ENCODE data around the gene WT1.
"Not testable (repeated sequence)": the region's sequence is repeated elsewhere in the genome, so short reads cannot be mapped to it uniquely, and the experiment has no call there.

WT1 gene
- total RNA-seq, result 0 reads per million in 2 experiments

DNA sequence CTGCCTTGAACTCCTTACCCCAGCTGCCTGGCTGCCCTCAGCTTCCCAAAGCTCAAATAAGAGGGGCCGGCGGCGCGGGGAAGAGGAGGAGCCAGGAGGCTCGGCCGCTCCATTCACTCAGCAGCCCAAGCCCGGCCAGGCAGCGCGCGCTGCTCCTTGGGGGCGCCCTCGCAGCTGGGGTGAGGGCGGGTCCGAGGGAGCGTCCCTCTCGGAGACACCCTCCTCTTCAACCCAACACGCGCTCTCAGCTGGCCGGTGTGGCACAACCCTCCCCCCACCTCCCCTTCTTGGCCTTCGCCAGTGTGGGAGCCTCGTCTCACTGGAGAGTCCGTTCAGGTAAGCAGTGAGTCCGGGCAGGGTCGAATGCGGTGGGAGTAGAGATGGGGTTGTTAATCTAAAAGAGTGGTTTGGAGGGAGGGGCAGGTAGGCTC lies at the start of gene WT1:
Gene WT1, minus strand, starts transcription at position 29 of the 431 bp plus-strand sequence.
- DNase-seq (ENCODE audit: low read depth), result no peak

- no peak for DNase-seq (ENCODE audit: low read depth)
These were observed 44.0 kb upstream of the WT1 start for GRCh38 chr11:32479291-32479690.

- DNase-seq (ENCODE audit: low read depth), result no peak
These were observed 43.0 kb upstream of the WT1 start for GRCh38 chr11:32478277-32478731.

DNA sequence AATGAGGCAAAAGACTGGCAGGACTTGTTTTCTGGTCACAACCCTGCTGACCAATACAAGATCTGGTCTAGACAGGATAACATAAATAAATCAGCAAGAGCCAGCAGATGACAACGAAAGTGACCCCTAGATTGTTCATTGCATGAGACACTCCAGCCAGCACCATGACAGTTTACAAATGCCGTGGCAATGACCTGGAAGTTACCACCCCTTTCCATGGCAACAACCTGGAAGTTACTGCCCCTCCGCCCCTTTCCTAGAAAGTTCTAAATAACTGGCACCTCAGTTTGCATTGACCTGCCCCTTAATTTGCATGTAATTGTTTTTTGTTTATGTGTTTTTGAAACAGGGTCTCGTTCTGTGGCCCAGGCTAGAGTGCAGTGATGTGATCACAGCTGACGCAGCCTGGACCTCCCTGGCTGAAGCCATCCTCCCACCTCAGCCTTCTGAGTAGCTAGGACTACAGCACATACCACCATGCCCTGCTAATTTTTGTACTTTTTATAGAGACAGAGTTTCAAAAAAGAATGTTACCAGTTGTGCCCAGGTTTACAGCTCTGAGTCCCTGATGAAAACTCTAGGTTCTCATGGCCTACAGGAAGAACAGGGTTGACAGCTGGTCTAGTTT lies 38.1 kb upstream of the WT1 start:
- no peak for DNase-seq (ENCODE audit: low read depth)

GRCh38 chr11:32472226-32472625 lies 36.9 kb upstream of the WT1 start:
- DNase-seq (ENCODE audit: low read depth), result no peak

GRCh38 chr11:32471544-32471943 lies 36.2 kb upstream of the WT1 start:
- not testable (repeated sequence) for DNase-seq (ENCODE audit: low read depth)

DNA sequence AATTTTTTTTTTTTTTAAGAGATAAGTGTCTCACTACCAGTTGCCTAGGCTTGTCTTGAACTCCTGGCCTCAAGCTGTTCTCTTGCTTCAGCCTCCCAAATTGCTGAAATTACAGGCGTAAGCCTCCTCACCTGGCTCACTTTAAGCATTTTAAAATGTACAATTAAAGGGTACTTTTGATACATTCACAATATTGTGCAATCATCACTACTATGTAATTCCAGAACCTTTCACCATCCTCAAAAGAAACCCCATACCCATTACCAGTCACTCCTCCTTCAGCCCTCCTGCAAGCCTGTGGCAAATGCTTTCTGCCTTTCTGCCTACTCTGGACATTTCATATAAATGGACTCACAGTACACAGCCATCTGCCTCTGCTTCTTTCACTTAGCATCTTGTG lies 34.5 kb upstream of the WT1 start:
- no peak for DNase-seq (ENCODE audit: low read depth)

- DNase-seq (ENCODE audit: low read depth), result no peak
These were observed 31.1 kb upstream of the WT1 start for GRCh38 chr11:32466279-32466915.

- DNase-seq (ENCODE audit: low read depth), result no peak
These were observed 28.7 kb upstream of the WT1 start for GRCh38 chr11:32464078-32464477.

- DNase-seq (ENCODE audit: low read depth), result no peak
These were observed 26.8 kb upstream of the WT1 start for GRCh38 chr11:32462011-32462690.

DNA sequence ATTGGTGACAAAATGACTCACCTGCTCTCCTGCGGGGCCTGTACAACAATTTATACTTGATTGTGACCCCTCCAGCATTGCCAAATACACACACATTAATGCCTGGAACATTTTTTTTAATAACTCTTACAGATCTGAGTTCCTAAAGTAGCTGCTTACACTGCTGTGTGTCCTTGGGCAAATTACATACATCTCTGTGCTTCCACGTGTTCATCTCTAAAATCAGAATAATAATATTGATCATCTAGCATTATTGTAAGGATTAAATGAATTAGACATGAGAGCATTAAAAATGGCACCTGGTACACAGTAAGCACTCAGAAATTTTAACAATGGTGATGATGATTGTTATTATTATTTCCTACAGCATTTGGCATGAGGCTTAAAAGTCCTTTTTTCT lies 21.5 kb upstream of the WT1 start:
- DNase-seq (ENCODE audit: low read depth), result no peak

GRCh38 chr11:32454993-32455392 lies 19.7 kb upstream of the WT1 start:
- DNase-seq (ENCODE audit: low read depth), result no peak

DNA sequence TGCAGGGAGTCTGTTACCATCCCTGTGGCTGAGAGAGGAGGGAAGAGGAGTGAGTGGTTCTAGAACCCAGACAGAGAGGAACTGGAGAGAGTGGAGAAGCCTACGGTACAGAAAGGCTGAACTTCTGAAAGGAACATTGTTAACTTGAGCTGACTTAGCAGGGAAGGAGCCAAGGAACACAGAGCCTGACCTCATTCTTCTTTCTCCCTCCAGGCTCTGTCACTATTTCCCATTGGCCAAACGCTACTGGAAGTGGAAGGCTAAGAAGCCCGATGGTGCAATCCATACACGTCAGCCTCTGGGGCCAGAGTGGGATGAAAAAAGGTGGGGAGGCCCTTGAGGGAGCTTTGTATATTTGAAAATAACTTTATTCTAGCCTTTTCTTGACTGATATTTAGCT lies 16.5 kb upstream of the WT1 start:
- DNase-seq (ENCODE audit: low read depth), result no peak

DNA sequence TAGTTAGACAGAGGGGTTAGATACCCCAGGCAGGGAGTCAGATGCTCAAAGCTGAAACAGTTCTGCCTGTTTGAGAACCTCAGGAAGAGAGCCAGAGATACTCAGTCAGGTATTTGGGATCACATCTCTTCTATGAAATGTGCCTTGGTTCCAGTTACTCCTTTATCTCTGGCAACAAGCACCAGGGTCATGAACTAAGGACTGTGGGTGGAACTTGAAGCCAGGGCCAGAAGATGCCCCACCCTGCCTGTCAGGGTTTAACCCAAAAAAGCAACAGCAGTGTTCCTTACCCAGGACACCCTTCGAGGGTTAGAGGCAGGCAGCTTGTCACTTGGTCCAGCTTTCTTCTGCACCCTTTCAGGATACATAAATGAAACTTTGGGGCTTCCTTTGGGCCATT lies 15.0 kb upstream of the WT1 start:
- no peak for DNase-seq (ENCODE audit: low read depth)

GRCh38 chr11:32448232-32448631 lies 12.9 kb upstream of the WT1 start:
- no peak for DNase-seq (ENCODE audit: low read depth)

DNA sequence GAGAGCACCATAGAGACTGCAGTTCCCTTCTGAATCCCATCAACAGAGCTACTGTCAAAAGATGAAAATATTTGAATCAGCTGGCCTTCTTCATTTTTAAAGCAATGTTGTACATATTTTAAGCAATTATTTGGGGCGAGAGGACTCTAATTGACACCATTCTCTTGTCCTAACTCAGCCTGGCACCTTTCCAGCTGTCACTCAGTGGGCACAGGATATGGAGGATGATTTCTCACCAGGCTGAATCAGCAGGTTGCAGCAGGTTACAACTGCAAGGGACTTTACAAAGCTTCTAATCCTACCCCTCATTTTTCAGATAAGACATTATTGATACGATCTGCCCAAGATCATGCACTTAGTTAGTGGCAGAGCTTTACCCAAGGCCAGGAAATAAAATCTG lies 11.9 kb upstream of the WT1 start:
- DNase-seq (ENCODE audit: low read depth), result no peak

DNA sequence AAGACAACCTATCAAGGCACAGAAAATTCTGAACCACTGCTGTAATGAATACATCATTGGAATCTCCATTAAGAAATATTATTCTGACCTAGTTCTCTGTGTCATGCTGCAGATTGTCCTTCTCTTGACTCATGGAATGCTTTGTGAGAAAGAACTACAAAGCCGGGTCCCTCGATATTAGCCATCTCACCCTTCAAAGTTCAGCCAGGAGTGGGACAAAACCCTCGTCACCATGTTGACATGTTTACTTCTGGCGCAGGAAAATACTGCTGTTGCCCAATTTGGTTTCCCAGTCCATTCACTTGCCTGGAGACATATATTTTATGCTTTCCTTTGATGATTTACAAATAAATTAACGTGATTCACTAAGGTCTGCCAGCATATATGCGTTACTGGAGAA lies 10.9 kb upstream of the WT1 start:
- no peak for DNase-seq (ENCODE audit: low read depth)

- no peak for DNase-seq (ENCODE audit: low read depth)
These were observed 8.8 kb upstream of the WT1 start for GRCh38 chr11:32444186-32444585.

DNA sequence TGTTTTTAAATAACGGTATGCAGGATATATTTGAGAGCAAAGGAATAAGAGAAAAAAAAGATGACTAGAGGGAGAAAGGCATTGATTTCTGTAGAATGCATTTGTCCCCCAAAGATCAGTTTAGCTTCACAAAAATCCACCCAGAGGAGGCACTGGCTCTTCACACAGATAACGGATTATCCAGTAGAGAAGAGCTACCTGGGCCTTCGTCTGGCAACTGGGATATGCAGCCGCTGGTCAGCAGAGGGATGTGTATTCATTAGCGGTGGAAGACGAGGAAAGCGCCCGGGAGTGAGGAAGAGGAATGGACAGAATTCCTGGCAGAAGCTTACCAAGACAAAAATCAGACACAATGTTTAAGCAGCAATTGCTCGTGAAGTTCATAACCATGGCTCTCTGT lies 5.6 kb upstream of the WT1 start:
- no peak for DNase-seq (ENCODE audit: low read depth)

DNA sequence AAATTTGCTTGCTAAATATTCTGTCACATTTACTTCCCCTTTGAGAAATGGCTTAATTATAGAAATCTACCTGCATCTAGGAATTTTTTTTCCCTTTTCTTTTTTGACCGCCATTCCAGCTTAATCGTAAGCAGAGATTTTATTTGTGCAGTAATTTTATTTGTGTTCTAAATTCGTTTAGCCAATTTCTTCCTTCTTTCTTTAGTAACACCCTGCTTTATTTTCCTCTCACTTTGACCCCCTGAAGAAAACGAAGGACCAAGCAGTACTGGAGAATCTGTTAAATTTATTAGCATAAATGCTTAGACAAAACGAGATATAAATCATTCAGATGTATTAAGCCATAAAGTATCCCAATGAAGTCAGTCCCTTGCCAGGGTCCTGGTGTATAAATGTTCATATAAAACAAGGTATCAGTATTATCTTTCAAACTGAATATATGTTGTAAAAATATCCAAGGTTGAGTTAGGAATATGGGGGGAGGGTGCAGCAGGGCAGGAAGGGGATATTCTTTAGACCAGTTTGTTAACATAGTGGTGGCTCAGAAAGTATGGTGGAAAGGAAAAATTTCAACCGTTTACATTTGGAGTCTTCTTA lies 5.1 kb upstream of the WT1 start:
- no peak for DNase-seq (ENCODE audit: low read depth)

DNA sequence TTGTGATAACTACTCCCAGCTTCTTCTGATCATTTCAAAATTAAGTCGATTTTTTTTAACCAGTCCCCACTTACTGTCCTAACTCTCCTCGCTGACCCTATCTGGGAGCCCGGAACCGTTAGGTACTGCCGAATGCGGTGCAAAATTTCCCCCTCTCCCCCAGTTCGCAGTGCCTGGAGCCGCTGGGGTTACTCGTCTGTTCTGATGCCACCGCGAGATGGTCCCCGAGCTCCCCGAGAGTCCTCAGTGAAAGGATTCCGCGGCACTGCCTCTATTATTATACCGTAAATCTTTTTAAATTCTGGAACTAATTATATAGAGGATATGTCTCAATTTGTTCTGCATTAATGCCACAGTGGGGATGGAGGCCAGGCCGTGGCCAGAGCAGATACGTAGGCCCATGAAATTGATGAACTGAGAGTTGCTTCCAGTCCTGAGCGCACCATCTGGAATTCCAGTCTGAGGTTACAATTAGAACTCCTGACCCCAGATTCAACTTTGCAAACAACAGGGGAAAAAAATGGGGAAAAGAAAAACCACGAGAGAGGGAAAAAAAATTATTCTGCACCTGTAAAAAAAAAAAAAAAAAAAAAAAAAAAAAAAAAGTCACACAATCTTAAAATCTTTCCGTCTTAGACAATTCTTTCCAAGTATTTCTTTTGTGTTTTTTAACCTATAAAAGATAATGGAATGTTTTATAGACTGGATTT lies 4.3 kb upstream of the WT1 start:
- no peak for DNase-seq (ENCODE audit: low read depth)

GRCh38 chr11:32438866-32439489 lies 3.6 kb upstream of the WT1 start:
- no peak for DNase-seq (ENCODE audit: low read depth)
